Upper lobe of left lung (tissue), 6 donors: Measurements from ENCODE around the gene ZDHHC21. TPM values are rescaled to one million over a fixed set of nuclear protein-coding genes. Genes with fewer than 3 reads are reported as not detected.

Source experiments
- ATAC-seq, 2 donors: fragments of 200-7000 bp; cut with Tn5 transposase; one replicate each; pipeline ENCODE4 v1.9.1; 2022; ENCODE audit warnings: mild to moderate bottlenecking in 2 of 2, moderate library complexity in 2 of 2; ENCODE audit not compliant: low FRiP score in 2 of 2
- DNase-seq, 2 donors: peaks; one replicate each; pipeline ENCODE4 v3.0.0-alpha.2; 2019 to 2020
- H3K27ac ChIP-seq, 4 donors: fragments of 200-600 bp; sonication (generic); one replicate each; pipeline ENCODE4 v1.5.1; 2016 to 2019
- H3K27me3 ChIP-seq, 4 donors: fragments of 200-600 bp; sonication (generic); one replicate each; pipeline ENCODE4 v1.5.1; 2017 to 2019
- H3K36me3 ChIP-seq, 4 donors: fragments of 200-600 bp; sonication (generic); one replicate each; pipeline ENCODE4 v1.5.1; 2016 to 2019
- H3K4me1 ChIP-seq, 4 donors: fragments of 200-600 bp; sonication (generic); one replicate each; pipeline ENCODE4 v1.5.1; 2018 to 2019
- H3K4me3 ChIP-seq, 4 donors: fragments of 200-600 bp; sonication (generic); one replicate each; pipeline ENCODE4 v1.5.1; 2017 to 2019; ENCODE audit warnings: mild to moderate bottlenecking in 2 of 4, moderate library complexity in 1 of 4
- H3K9me3 ChIP-seq, 4 donors: fragments of 200-600 bp; sonication (generic); one replicate each; pipeline ENCODE4 v1.5.1; 2018 to 2019
- CTCF ChIP-seq, 6 experiments: fragments of 450-650 bp in 4 of 6; fragments of 200-600 bp in 2 of 6; sonication (generic) in 2 of 6; IDR thresholded peaks; one replicate each; pipeline ENCODE4 v1.5.1; 2016 to 2019; ENCODE audit warnings: antibody characterized with exemption in 6 of 6
- EP300 ChIP-seq, 4 donors: sonication (generic); formaldehyde crosslinking; IDR thresholded peaks; one replicate each; pipeline ENCODE4 v1.5.1; 2017; ENCODE audit warnings: antibody characterized with exemption in 4 of 4, control low read depth in 2 of 4
- POLR2A ChIP-seq, 4 donors: fragments of 450-650 bp; IDR thresholded peaks; one replicate each; pipeline ENCODE4 v1.5.1; 2016 to 2017; ENCODE audit warnings: antibody characterized with exemption in 4 of 4, mild to moderate bottlenecking in 2 of 4
- POLR2AphosphoS5 ChIP-seq, 2 donors: sonication (generic); formaldehyde crosslinking; IDR thresholded peaks; one replicate each; pipeline ENCODE4 v1.5.1; 2017; ENCODE audit warnings: antibody characterized with exemption in 2 of 2
- WGBS, 2 donors: methylation state at CpG; one replicate each; pipeline ENCODE4 v1.1.5; 2017 to 2018; 5-methylcytosine and 5-hydroxymethylcytosine counted together
- total RNA-seq, 6 donors: library from RNA; depleted of rRNA in 4 of 6; stranded (reverse); fragments of >200 nt in 4 of 6; gene quantifications; one replicate each; pipeline versions ENCODE4 v1.1.0 to v1.2.1, GENCODE V29; 2016 to 2021
- donor health status: DM: no; HTN: no; CAD: no; lungs with moderate emphysema.
- donor health status: DM: no; HTN: yes; CAD: no; lungs with severe emphysema.

ZDHHC21 gene
- total RNA-seq, 6 donors from 2014 or later: 6.5 to 46.5 (median 21.1) TPM

- H3K4me1 ChIP-seq: no peaks in the 10 kb centered on the region
- DNase-seq (peak in 1 of 2 donors; percentile 32), ATAC-seq (peak; percentile 19 to 67)
- H3K4me3 ChIP-seq: no peak overlapping the region
- no peaks in the 10 kb centered on the region for H3K27me3 ChIP-seq
- WGBS, 2 donors: 96 to 100% methylated on average over 2 to 7 of the region's 7 CpGs
- H3K36me3 ChIP-seq: peaks cover 0 to 7% (median 4%) of the 10 kb centered on the region in 4 donors
- no peak overlapping the region for H3K27ac ChIP-seq
- no peaks in the 10 kb centered on the region for H3K9me3 ChIP-seq
- no peak for TF ChIP-seq POLR2AphosphoS5 (IDR thresholded peaks at IDR 0.05)
- TF ChIP-seq EP300 (IDR thresholded peaks at IDR 0.05): no peak
- TF ChIP-seq POLR2A (IDR thresholded peaks at IDR 0.05): no peak
- no peak for TF ChIP-seq CTCF (IDR thresholded peaks at IDR 0.05)
Observed at GRCh38 chr9:14597171-14597799, 95.9 kb downstream of the ZDHHC21 start.

- no peaks in the 10 kb centered on the region for H3K27me3 ChIP-seq
- TF ChIP-seq EP300 (IDR thresholded peaks at IDR 0.05) (no peak), CTCF (IDR thresholded peaks at IDR 0.05) (no peak), POLR2A (IDR thresholded peaks at IDR 0.05) (no peak), POLR2AphosphoS5 (IDR thresholded peaks at IDR 0.05) (no peak)
- 90 to 92% methylated on average over 3 of the region's 3 CpGs for WGBS, 2 donors
- no peaks in the 10 kb centered on the region for H3K9me3 ChIP-seq
- no peaks in the 10 kb centered on the region for H3K4me1 ChIP-seq
- no peak for DNase-seq
- H3K36me3 ChIP-seq: peaks cover 0 to 7% (median 4%) of the 10 kb centered on the region in 4 donors
- no peak for ATAC-seq
- no peak overlapping the region for H3K4me3 ChIP-seq
- no peak overlapping the region for H3K27ac ChIP-seq
Observed at GRCh38 chr9:14593406-14593805, 99.8 kb downstream of the ZDHHC21 start.

GRCh38 chr9:14591411-14591810 lies 101.8 kb downstream of the ZDHHC21 start:
- WGBS, 2 donors: 91% methylated on average over 3 of the region's 3 CpGs
- peaks cover 0 to 6% (median 4%) of the 10 kb centered on the region in 4 donors for H3K36me3 ChIP-seq
- no peak overlapping the region for H3K27ac ChIP-seq
- TF ChIP-seq POLR2AphosphoS5 (IDR thresholded peaks at IDR 0.05) (no peak), POLR2A (IDR thresholded peaks at IDR 0.05) (no peak), EP300 (IDR thresholded peaks at IDR 0.05) (no peak), CTCF (IDR thresholded peaks at IDR 0.05) (no peak)
- H3K9me3 ChIP-seq: no peaks in the 10 kb centered on the region
- H3K27me3 ChIP-seq: no peaks in the 10 kb centered on the region
- no peak for ATAC-seq
- no peaks in the 10 kb centered on the region for H3K4me1 ChIP-seq
- no peak for DNase-seq
- H3K4me3 ChIP-seq: no peak overlapping the region

GRCh38 chr9:14585730-14586473 lies 107.3 kb downstream of the ZDHHC21 start:
- Histone ChIP-seq H3K9me3 (no peaks in the 10 kb centered on the region), H3K36me3 (no peaks in the 10 kb centered on the region), H3K27ac (no peak overlapping the region), H3K27me3 (no peaks in the 10 kb centered on the region), H3K4me3 (no peak overlapping the region), H3K4me1 (no peaks in the 10 kb centered on the region)
- TF ChIP-seq EP300 (IDR thresholded peaks at IDR 0.05): no peak
- no peak for TF ChIP-seq POLR2A (IDR thresholded peaks at IDR 0.05)
- no peak for TF ChIP-seq CTCF (IDR thresholded peaks at IDR 0.05)
- TF ChIP-seq POLR2AphosphoS5 (IDR thresholded peaks at IDR 0.05): no peak
- 44 to 58% methylated on average over 2 to 8 of the region's 8 CpGs for WGBS, 2 donors
- DNase-seq: no peak
- no peak for ATAC-seq
